H4 (cell line): ENCODE measurements around the gene ZNF860. TPM values are rescaled to one million over a fixed set of nuclear protein-coding genes. Genes with fewer than 3 reads are reported as not detected.

Experiments used
- total RNA-seq: library from RNA; depleted of rRNA; stranded (reverse); fragments of >200 nt; shearing (Covaris generic); gene quantifications from 2 replicates; pipeline ENCODE4 v1.2.3, GENCODE V29; 2014; rRNA removed

Gene ZNF860
- total RNA-seq, 1 experiment from 2014 or later: 0.43 TPM

Other genes with a start within 250 kb of the ZNF860 start
- 8.3 and 20.4 TPM in 2 replicates for gene OSBPL10, start 488 bp upstream of the ZNF860 start, total RNA-seq
- gene GPD1L, start 124.9 kb downstream of the ZNF860 start, total RNA-seq: 10.1 and 10.8 TPM in 2 replicates